Gastroesophageal sphincter (tissue), 3 donors: ENCODE measurements around the gene CAMK2B.

ENCODE experiments used
- CTCF ChIP-seq, 4 experiments: fragments of 200-600 bp in 2 of 4; fragments of 450-650 bp in 2 of 4; sonication (generic) in 1 of 4; IDR thresholded peaks; one replicate each; pipeline ENCODE4 v1.5.1; 2017 to 2019; ENCODE audit warnings: antibody characterized with exemption in 4 of 4, mild to moderate bottlenecking in 2 of 4, moderate library complexity in 2 of 4
- POLR2A ChIP-seq, 2 donors: fragments of 450-650 bp; IDR thresholded peaks; one replicate each; pipeline ENCODE4 v1.6.1; 2017; ENCODE audit warnings: antibody characterized with exemption in 2 of 2, mild to moderate bottlenecking in 2 of 2, moderate library complexity in 1 of 2
- POLR2AphosphoS5 ChIP-seq: sonication (generic); formaldehyde crosslinking; IDR thresholded peaks from one replicate; pipeline ENCODE4 v1.6.1; 2017; ENCODE audit warnings: antibody characterized with exemption

- TF ChIP-seq CTCF (IDR thresholded peaks at IDR 0.05), result no peak
- no peak for TF ChIP-seq POLR2AphosphoS5
- no peak for TF ChIP-seq POLR2A (IDR thresholded peaks at IDR 0.05)
Observed at GRCh38 chr7:44334734-44335097, 9.3 kb upstream of the CAMK2B start.
